Right cardiac atrium (tissue), 5 donors: Measurements from ENCODE around the gene VAV1. TPM values are rescaled to one million over a fixed set of nuclear protein-coding genes. Genes with fewer than 3 reads are reported as not detected.
"Not testable (repeated sequence)": the region's sequence is repeated elsewhere in the genome, so short reads cannot be mapped to it uniquely, and the experiment has no call there.

ENCODE experiments used
- ATAC-seq, 2 donors: fragments of 200-7000 bp; cut with Tn5 transposase; one replicate each; pipeline versions ENCODE4 v1.8.0 to v1.9.1; 2020; ENCODE audit warnings: moderate library complexity in 2 of 2, mild to moderate bottlenecking in 1 of 2
- DNase-seq, 3 donors: peaks; one replicate each; pipeline ENCODE4 v3.0.0-alpha.2; 2020
- H3K27ac ChIP-seq: one replicate; pipeline ENCODE4 v1.5.1; 2013; ENCODE audit warnings: mild to moderate bottlenecking, low read length, control low read depth, moderate library complexity
- H3K27me3 ChIP-seq: one replicate; pipeline ENCODE4 v1.6.1; 2013; ENCODE audit not compliant: control insufficient read depth, insufficient read depth
- H3K4me1 ChIP-seq: one replicate; pipeline ENCODE4 v1.6.1; 2013; ENCODE audit warnings: low read length; ENCODE audit not compliant: control insufficient read depth, insufficient read depth
- H3K4me3 ChIP-seq: one replicate; pipeline ENCODE4 v1.5.1; 2013; ENCODE audit warnings: low read length, control low read depth
- H3K9me3 ChIP-seq: one replicate; pipeline ENCODE4 v1.6.1; 2013; ENCODE audit warnings: low read length; ENCODE audit not compliant: control insufficient read depth
- WGBS: extraction: QIAGEN DNeasy Blood & Tissue Kit; methylation state at CpG from one replicate; pipeline ENCODE4 v1.1.7; 2013; 5-methylcytosine and 5-hydroxymethylcytosine counted together
- intact Hi-C, 4 donors: fragments of 100-400 bp; cut with DNase I; formaldehyde crosslinking; loops; one replicate each; pipeline versions ENCODE4 v1.11.0 to v1.14.0; 2022 to 2023
- polyA plus RNA-seq: library from polyadenylated mRNA; stranded (reverse); fragments of 200-250 nt; gene quantifications from one replicate; pipeline ENCODE4 v1.2.3, GENCODE V29; 2013
- total RNA-seq, 4 donors: library from RNA; stranded (reverse); fragmentation: NEBNext Ultra II Directional; extraction: Animal tissue kit (Norgen Biotek cat#: 25700); gene quantifications; one replicate each; pipeline ENCODE4 v1.2.1, GENCODE V29; 2021
- donor health status: healthy with polysubstance abuse.
- donor health status: DM: no; HTN: yes; CAD: no.
- donor health status: DM: no; HTN: no; CAD: no.
- donor health status: DM: no; HTN: yes; CAD: no; lungs with severe emphysema.
- donor health status: DM: yes; HTN: yes; CAD: no.

VAV1 gene
- total and polyA plus RNA-seq, 5 donors = 0.84 to 3.7 (median 3.3) TPM

- no peaks in the 10 kb centered on the region for H3K4me1 ChIP-seq
- no peak overlapping the region for H3K4me3 ChIP-seq
- WGBS = 87% methylated on average over 5 of the region's 5 CpGs
- H3K27me3 ChIP-seq = no peaks in the 10 kb centered on the region
- DNase-seq (no peak), ATAC-seq (no peak)
- intact Hi-C loops = no loop called here
- H3K9me3 ChIP-seq = peaks cover 6% of the 10 kb centered on the region
- no peak overlapping the region for H3K27ac ChIP-seq
Observed at GRCh38 chr19:6793973-6794372, 21.5 kb downstream of the VAV1 start.

- H3K27me3 ChIP-seq = no peaks in the 10 kb centered on the region
- no peak overlapping the region for H3K27ac ChIP-seq
- H3K4me3 ChIP-seq = no peak overlapping the region
- no peak for ATAC-seq
- peaks cover 6% of the 10 kb centered on the region for H3K9me3 ChIP-seq
- DNase-seq = no peak
- no peaks in the 10 kb centered on the region for H3K4me1 ChIP-seq
- intact Hi-C loops = no loop called here
- WGBS = 68% methylated on average over 13 of the region's 13 CpGs
Observed at GRCh38 chr19:6794686-6795431, 22.4 kb downstream of the VAV1 start.

- 85% methylated on average over 4 of the region's 4 CpGs for WGBS
- DNase-seq = no peak
- ATAC-seq = no peak
- no peaks in the 10 kb centered on the region for H3K27me3 ChIP-seq
- H3K4me3 ChIP-seq = no peak overlapping the region
- no peak overlapping the region for H3K27ac ChIP-seq
- peaks cover 6% of the 10 kb centered on the region for H3K9me3 ChIP-seq
- no peaks in the 10 kb centered on the region for H3K4me1 ChIP-seq
- intact Hi-C loops = no loop called here
Observed at GRCh38 chr19:6796278-6796677, 23.8 kb downstream of the VAV1 start.

GRCh38 chr19:6797646-6798045, 25.1 kb downstream of the VAV1 start:
- Histone ChIP-seq H3K4me1 (no peaks in the 10 kb centered on the region), H3K27me3 (no peaks in the 10 kb centered on the region), H3K4me3 (no peak overlapping the region), H3K9me3 (peaks cover 6% of the 10 kb centered on the region), H3K27ac (no peak overlapping the region)
- 86% methylated on average over 9 of the region's 9 CpGs for WGBS
- intact Hi-C loops = no loop called here
- ATAC-seq (no peak), DNase-seq (no peak)

GRCh38 chr19:6800160-6800790, 27.8 kb downstream of the VAV1 start:
- WGBS = 79% methylated on average over 14 of the region's 14 CpGs
- ATAC-seq, H3K27ac ChIP-seq, H3K9me3 ChIP-seq, DNase-seq, intact Hi-C loops, H3K4me3 ChIP-seq, H3K27me3 ChIP-seq, H3K4me1 ChIP-seq: not testable (repeated sequence)

GRCh38 chr19:6800991-6801484, 28.5 kb downstream of the VAV1 start:
- peak overlapping the region; percentile 12 for H3K4me3 ChIP-seq
- intact Hi-C loops = no loop called here
- ATAC-seq = no peak
- H3K27ac ChIP-seq = peak overlapping the region; percentile 21
- H3K4me1 ChIP-seq = no peaks in the 10 kb centered on the region
- WGBS = 32% methylated on average over 10 of the region's 10 CpGs
- H3K9me3 ChIP-seq = no peaks in the 10 kb centered on the region
- DNase-seq = no peak
- no peaks in the 10 kb centered on the region for H3K27me3 ChIP-seq

GRCh38 chr19:6801485-6802086, 29.1 kb downstream of the VAV1 start:
- intact Hi-C loops = no loop called here
- peak; percentile 81 to 82 for ATAC-seq

GRCh38 chr19:6802336-6803035, 30.0 kb downstream of the VAV1 start:
- Histone ChIP-seq H3K27me3 (no peaks in the 10 kb centered on the region), H3K4me1 (no peaks in the 10 kb centered on the region), H3K4me3 (no peak overlapping the region), H3K9me3 (no peaks in the 10 kb centered on the region), H3K27ac (peak overlapping the region; percentile 32)
- intact Hi-C loops = no loop called here
- 48% methylated on average over 9 of the region's 9 CpGs for WGBS
- ATAC-seq (peak; percentile 76 to 78), DNase-seq (peak; percentile 17 to 60 (median 60))

More at GRCh38 chr19:6801485-6802086, 29.1 kb downstream of the VAV1 start:
- DNase-seq = peak; percentile 63 to 90 (median 85)
- Histone ChIP-seq H3K27ac (peak overlapping the region; percentile 21), H3K4me3 (peak overlapping the region; percentile 12), H3K27me3 (no peaks in the 10 kb centered on the region), H3K9me3 (no peaks in the 10 kb centered on the region), H3K4me1 (no peaks in the 10 kb centered on the region)
- 4% methylated on average over 19 of the region's 19 CpGs for WGBS

GRCh38 chr19:6803036-6803404, 30.5 kb downstream of the VAV1 start:
- Histone ChIP-seq H3K9me3 (no peaks in the 10 kb centered on the region), H3K27me3 (no peaks in the 10 kb centered on the region), H3K27ac (peak overlapping the region; percentile 32), H3K4me3 (no peak overlapping the region), H3K4me1 (no peaks in the 10 kb centered on the region)
- intact Hi-C loops = no loop called here
- DNase-seq = no peak
- WGBS = 72% methylated on average over 8 of the region's 8 CpGs
- no peak for ATAC-seq

- DNase-seq (no peak), ATAC-seq (no peak)
- intact Hi-C loops = no loop called here
- H3K9me3 ChIP-seq = no peaks in the 10 kb centered on the region
- no peaks in the 10 kb centered on the region for H3K27me3 ChIP-seq
- WGBS = 85% methylated on average over 4 of the region's 4 CpGs
- no peaks in the 10 kb centered on the region for H3K4me1 ChIP-seq
- H3K4me3 ChIP-seq = no peak overlapping the region
- H3K27ac ChIP-seq = no peak overlapping the region
Observed at GRCh38 chr19:6806488-6806887, 34.0 kb downstream of the VAV1 start.

GRCh38 chr19:6807291-6807690, 34.8 kb downstream of the VAV1 start:
- no peak for DNase-seq
- 90% methylated on average over 5 of the region's 5 CpGs for WGBS
- H3K9me3 ChIP-seq = no peaks in the 10 kb centered on the region
- no peaks in the 10 kb centered on the region for H3K4me1 ChIP-seq
- H3K27me3 ChIP-seq = no peaks in the 10 kb centered on the region
- intact Hi-C loops = no loop called here
- no peak overlapping the region for H3K4me3 ChIP-seq
- H3K27ac ChIP-seq = no peak overlapping the region
- no peak for ATAC-seq
